NCI-H146 treated with DMSO at 0.1 percent for 48 hours (cell line): Measurements from ENCODE around the gene OTOP2.

Source experiments
- DNase-seq: peaks from one replicate; lab custom pipeline; 2025; ENCODE audit not compliant: unreplicated experiment; lab: John Stamatoyannopoulos, UW

OTOP2 gene

GRCh38 chr17:74924250-74924948 lies at the start of gene OTOP2:
Gene OTOP2, plus strand, starts transcription at chr17:74924273. Its CDS starts 360 bp downstream, at chr17:74924633.
- DNase-seq, result no peak

GRCh38 chr17:74874615-74875037 lies 49.4 kb upstream of the OTOP2 start:
- DNase-seq, result no peak

GRCh38 chr17:74875155-74875976 lies 48.7 kb upstream of the OTOP2 start:
- no peak for DNase-seq

GRCh38 chr17:74875977-74876593 lies 48.0 kb upstream of the OTOP2 start:
- no peak for DNase-seq

GRCh38 chr17:74877592-74878548 lies 46.2 kb upstream of the OTOP2 start:
- DNase-seq, result peak; percentile 9

GRCh38 chr17:74878658-74879057 lies 45.4 kb upstream of the OTOP2 start:
- DNase-seq, result no peak

GRCh38 chr17:74879308-74879707 lies 44.8 kb upstream of the OTOP2 start:
- DNase-seq, result no peak

GRCh38 chr17:74881073-74881472 lies 43.0 kb upstream of the OTOP2 start:
- no peak for DNase-seq

GRCh38 chr17:74882517-74883240 lies 41.4 kb upstream of the OTOP2 start:
- DNase-seq, result no peak

GRCh38 chr17:74883241-74883745 lies 40.8 kb upstream of the OTOP2 start:
- no peak for DNase-seq

GRCh38 chr17:74888469-74888868 lies 35.6 kb upstream of the OTOP2 start:
- no peak for DNase-seq

GRCh38 chr17:74890554-74890953 lies 33.5 kb upstream of the OTOP2 start:
- DNase-seq, result no peak

GRCh38 chr17:74892013-74892841 lies 31.8 kb upstream of the OTOP2 start:
- DNase-seq, result no peak

GRCh38 chr17:74892974-74893911 lies 30.8 kb upstream of the OTOP2 start, which contains the start of gene FADS6:
Gene FADS6, minus strand, starts transcription at chr17:74893633. Its CDS starts 38 bp downstream, at chr17:74893595.
- no peak for DNase-seq

GRCh38 chr17:74893936-74894671 lies 30.0 kb upstream of the OTOP2 start:
- no peak for DNase-seq

- no peak for DNase-seq
These were observed 25.6 kb upstream of the OTOP2 start for GRCh38 chr17:74898376-74898946.

- DNase-seq, result no peak
These were observed 23.9 kb upstream of the OTOP2 start for GRCh38 chr17:74900208-74900607.
